ENCODE data around the gene TCOF1. TPM values are rescaled to one million over a fixed set of nuclear protein-coding genes. Genes with fewer than 3 reads are reported as not detected.

Gene TCOF1
- total and polyA plus RNA-seq, 2 donors (not counting 3 experiments of a cell fraction or from before 2014, with no cell fraction given): 11.2 to 52.0 TPM

DNA sequence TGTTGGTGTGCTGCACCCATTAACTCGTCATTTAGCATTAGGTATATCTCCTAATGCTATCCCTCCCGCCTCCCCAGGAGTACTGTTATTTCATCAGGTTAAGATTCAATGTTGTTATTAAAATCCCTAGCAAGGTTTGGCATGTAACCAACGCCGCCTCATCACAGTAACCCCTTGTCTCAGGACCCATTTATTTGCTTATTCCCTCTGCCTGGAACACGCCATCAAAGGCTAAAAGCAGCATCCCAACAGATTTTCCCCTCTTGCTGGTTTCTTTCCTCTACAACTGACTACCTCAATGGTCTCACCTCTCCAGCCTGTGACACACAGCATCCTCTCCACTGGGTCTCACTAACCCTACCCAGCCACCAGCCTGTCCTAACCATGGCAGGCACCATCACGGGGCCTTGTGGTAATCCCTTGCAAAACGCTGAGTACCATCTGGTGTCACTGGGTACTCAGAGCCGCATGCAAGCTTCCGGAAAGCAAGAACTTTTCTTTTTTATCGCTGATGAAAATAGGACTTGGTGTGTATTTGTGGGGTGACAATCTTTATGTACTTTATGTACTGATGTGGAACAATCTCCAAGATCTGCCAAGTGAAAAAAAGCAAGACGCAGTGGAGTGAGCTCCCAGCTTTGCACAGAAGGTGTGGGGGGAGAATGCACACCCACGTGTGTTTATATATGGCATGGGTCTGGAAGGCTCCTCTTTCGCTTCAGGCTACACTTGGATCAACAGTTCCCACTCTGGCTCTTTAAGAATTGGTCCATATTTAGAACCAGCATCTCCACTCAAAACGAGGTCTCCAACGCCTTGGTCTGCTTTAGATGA, 86.0 kb downstream of the TCOF1 start:
- intact Hi-C loops (cut with micrococcal nuclease): no loop called here
- Histone ChIP-seq H3K4me3 (replicated peaks in 1 of 3; ENCODE audit: insufficient read depth in 1 of 3, low read depth in 1 of 3, low read length in 3 of 3) (no peak overlapping the region), H3K27me3 (ENCODE audit: control insufficient read depth in 2 of 2, insufficient read depth in 2 of 2, low read length in 2 of 2) (no peaks in the 10 kb centered on the region), H3K9me1 (replicated peaks; ENCODE audit: control insufficient read depth, extremely low read depth, insufficient read depth, low read length) (no peaks in the 10 kb centered on the region), H3K27ac (ENCODE audit: insufficient read depth, low read depth, low read length) (no peak overlapping the region), H3K9ac (replicated peaks; ENCODE audit: extremely low read depth, insufficient read depth, low read length) (no peak overlapping the region), H4K20me1 (replicated peaks; ENCODE audit: control insufficient read depth, extremely low read depth, insufficient read depth, low read length) (peaks cover 4% of the 10 kb centered on the region), H2AFZ (ENCODE audit: low read depth, low read length) (no peak overlapping the region), H3K4me1 (ENCODE audit: control insufficient read depth, extremely low read depth, insufficient read depth, low read length) (peaks cover 26% of the 10 kb centered on the region), H3K79me2 (ENCODE audit: control insufficient read depth, insufficient read depth, low read length) (peaks cover 31% of the 10 kb centered on the region), H3K4me2 (ENCODE audit: insufficient read depth, low read length) (no peak overlapping the region), H3K9me3 (replicated peaks; ENCODE audit: control insufficient read depth, insufficient read depth, low read length) (no peaks in the 10 kb centered on the region), H3K36me3 (ENCODE audit: control insufficient read depth in 2 of 2, extremely low read depth in 1 of 2, insufficient read depth in 2 of 2, low read length in 2 of 2) (peaks cover 43% of the 10 kb centered on the region in 2 experiments)
- no peak for TF ChIP-seq FOS (IDR thresholded peaks at IDR 0.05; ENCODE audit: borderline replicate concordance, insufficient read depth, low read length)
- no peak for TF ChIP-seq POLR2AphosphoS5 (IDR thresholded peaks at IDR 0.05; ENCODE audit: insufficient read depth, low read depth, low read length)
- no peak for TF ChIP-seq GATA2 (IDR thresholded peaks at IDR 0.05; ENCODE audit: insufficient read depth, insufficient read length, low read depth, low read length)
- no peak for TF ChIP-seq POLR2A (IDR thresholded peaks at IDR 0.05; ENCODE audit: low read depth, low read length)
- no peak for TF ChIP-seq CTCF (IDR thresholded peaks at IDR 0.05; ENCODE audit: extremely low read depth in 1 of 2, insufficient read depth in 1 of 2, low read depth in 1 of 2, low read length in 2 of 2)
- no peak for TF ChIP-seq MAX (IDR thresholded peaks at IDR 0.05; ENCODE audit: insufficient read depth, insufficient read length)
- TF ChIP-seq JUN (IDR thresholded peaks at IDR 0.05; ENCODE audit: borderline replicate concordance, insufficient read depth, insufficient read length, low read depth): no peak
- TF ChIP-seq EZH2 (IDR thresholded peaks at IDR 0.05; ENCODE audit: borderline replicate concordance, low read depth, low read length, severe bottlenecking): no peak
- TF ChIP-seq MYC (IDR thresholded peaks at IDR 0.05; ENCODE audit: low read depth, low read length): no peak
- no peak for FAIRE-seq
- no TSS peak for BruUV-seq (replicated peaks)
- ChIA-PET POLR2A (no interaction called here), CTCF (no interaction called here)
- no peak for DNase-seq (ENCODE audit: low read depth, low spot score)
- dilution Hi-C loops (cut with MboI; ENCODE audit: extremely low pct_ligation_motif_present, low sequenced_read_pairs): no loop called here

Data from endothelial cell of umbilical vein (primary cell).